GM11168 (cell line): Measurements from ENCODE around the gene ABHD10.
"Not testable (repeated sequence)": the region's sequence is repeated elsewhere in the genome, so short reads cannot be mapped to it uniquely, and the experiment has no call there.

ENCODE experiments used
- in situ Hi-C: fragments of 300-500 bp; cut with MboI; formaldehyde crosslinking; loops from one replicate; pipeline ENCODE4 v1.12.0; 2022; ENCODE audit warnings: low sequenced_read_pairs; ENCODE audit not compliant: unreplicated experiment

Gene ABHD10

GRCh38 chr3:112018712-112019111 is 39.9 kb downstream of the ABHD10 start:
- in situ Hi-C loops: no loop called here

GRCh38 chr3:112019716-112020115 is 40.9 kb downstream of the ABHD10 start:
- in situ Hi-C loops: no loop called here

GRCh38 chr3:112020674-112021085 is 41.9 kb downstream of the ABHD10 start:
- in situ Hi-C loops: no loop called here

- in situ Hi-C loops: no loop called here
Observed at GRCh38 chr3:112027142-112027541, 48.3 kb downstream of the ABHD10 start.

GRCh38 chr3:112027826-112028225 is 49.0 kb downstream of the ABHD10 start:
- in situ Hi-C loops: no loop called here

GRCh38 chr3:112030901-112031300 is 52.1 kb downstream of the ABHD10 start:
- in situ Hi-C loops: no loop called here

- in situ Hi-C loops: no loop called here
Observed at GRCh38 chr3:112032098-112032731, 53.4 kb downstream of the ABHD10 start.

- in situ Hi-C loops: no loop called here
Observed at GRCh38 chr3:112034436-112034835, 55.6 kb downstream of the ABHD10 start, which contains the start of gene TMPRSS7. Gene TMPRSS7 (plus strand): TSS chr3:112034736. CDS start chr3:112034846, 110 bp downstream.

GRCh38 chr3:112035241-112035640 is 56.4 kb downstream of the ABHD10 start:
- in situ Hi-C loops: no loop called here

GRCh38 chr3:112037194-112037593 is 58.4 kb downstream of the ABHD10 start:
- in situ Hi-C loops: not testable (repeated sequence)

GRCh38 chr3:112038863-112039262 is 60.0 kb downstream of the ABHD10 start:
- in situ Hi-C loops: no loop called here

- in situ Hi-C loops: no loop called here
Observed at GRCh38 chr3:112041321-112041720, 62.5 kb downstream of the ABHD10 start.

- in situ Hi-C loops: no loop called here
Observed at GRCh38 chr3:112042842-112043280, 64.0 kb downstream of the ABHD10 start.
